Body of pancreas (tissue), 4 donors: Measurements from ENCODE around the gene IL1A.

Source experiments
- CTCF ChIP-seq, 7 experiments: fragments of 450-650 bp in 4 of 7; fragments of 200-600 bp in 3 of 7; sonication (generic) in 3 of 7; IDR thresholded peaks; one replicate each; pipeline ENCODE4 v1.5.1; 2016 to 2019; ENCODE audit warnings: antibody characterized with exemption in 7 of 7
- POLR2A ChIP-seq, 3 donors: fragments of 450-650 bp; IDR thresholded peaks; one replicate each; pipeline ENCODE4 v1.6.1; 2016; ENCODE audit warnings: antibody characterized with exemption in 3 of 3, mild to moderate bottlenecking in 2 of 3

GRCh38 chr2:112820343-112820742 lies 36.0 kb upstream of the IL1A start:
- no peak for TF ChIP-seq CTCF (IDR thresholded peaks at IDR 0.05)
- no peak for TF ChIP-seq POLR2A (IDR thresholded peaks at IDR 0.05)
